Natural killer cell (primary cell): ENCODE measurements around the gene PRKCQ. TPM values are rescaled to one million over a fixed set of nuclear protein-coding genes. Genes with fewer than 3 reads are reported as not detected.

Source experiments
- ATAC-seq, 3 donors: fragments of 150-1000 bp in 2 of 3; fragments of 200-7000 bp in 1 of 3; cut with Tn5 transposase; 1 replicate in 1 of 3; 2 replicates in 2 of 3; pipeline ENCODE4 v1.10.0; 2021; ENCODE audit warnings: mild to moderate bottlenecking in 2 of 3, moderate library complexity in 2 of 3
- DNase-seq, 2 donors: peaks; one replicate each; pipeline versions ENCODE4 v3.0.0 to v3.0.0-alpha.2; 2013 to 2021; ENCODE audit warnings: mixed read lengths in 1 of 2
- H3K27ac ChIP-seq: one replicate; pipeline ENCODE4 v1.5.1; 2013; ENCODE audit warnings: mild to moderate bottlenecking, low read length
- H3K27me3 ChIP-seq: one replicate; pipeline ENCODE4 v1.6.1; 2013; ENCODE audit warnings: low read length; ENCODE audit not compliant: control insufficient read depth, insufficient read depth
- H3K36me3 ChIP-seq: one replicate; pipeline ENCODE4 v1.6.1; 2013; ENCODE audit warnings: low read length; ENCODE audit not compliant: control insufficient read depth, insufficient read depth
- H3K4me1 ChIP-seq: one replicate; pipeline ENCODE4 v1.6.1; 2013; ENCODE audit warnings: low read length; ENCODE audit not compliant: control insufficient read depth, insufficient read depth
- H3K4me3 ChIP-seq: one replicate; pipeline ENCODE4 v1.5.1; 2013; ENCODE audit warnings: low read length
- H3K9me3 ChIP-seq: one replicate; pipeline ENCODE4 v1.6.1; 2013; ENCODE audit warnings: low read length; ENCODE audit not compliant: control insufficient read depth, insufficient read depth
- H3K27ac Mint-ChIP-seq, 2 donors: one replicate each; pipeline ENCODE4 v1.8.0; 2022; ENCODE audit warnings: mild to moderate bottlenecking in 2 of 2, mixed read lengths in 2 of 2, moderate library complexity in 1 of 2
- H3K27me3 Mint-ChIP-seq, 2 donors: one replicate each; pipeline ENCODE4 v1.8.0; 2022; ENCODE audit warnings: low read depth in 2 of 2, mixed read lengths in 2 of 2
- H3K36me3 Mint-ChIP-seq: one replicate; pipeline ENCODE4 v1.8.0; 2022; ENCODE audit warnings: mixed read lengths
- H3K4me1 Mint-ChIP-seq, 2 donors: one replicate each; pipeline ENCODE4 v1.8.0; 2022; ENCODE audit warnings: mixed read lengths in 2 of 2
- H3K4me3 Mint-ChIP-seq: one replicate; pipeline ENCODE4 v1.8.0; 2022; ENCODE audit warnings: mild to moderate bottlenecking, moderate library complexity, mixed read lengths
- H3K9me3 Mint-ChIP-seq, 2 donors: one replicate each; pipeline ENCODE4 v1.8.0; 2022; ENCODE audit warnings: mixed read lengths in 2 of 2
- WGBS: methylation state at CpG from one replicate; pipeline ENCODE4 v1.1.7; 2013; ENCODE audit warnings: missing lambda C conversion rate; ENCODE audit not compliant: insufficient coverage; 5-methylcytosine and 5-hydroxymethylcytosine counted together
- intact Hi-C: fragments of 100-400 bp; cut with micrococcal nuclease; formaldehyde crosslinking; loops from one replicate; pipeline ENCODE4 v1.14.2; 2022
- total RNA-seq, 4 donors: library from RNA; stranded (reverse); fragments of 120-200 nt in 1 of 4; gene quantifications; one replicate each; pipeline versions ENCODE4 v1.2.3 to v1.2.4, GENCODE V29; 2013 to 2022
- TF ChIP-seq, protein P1 (sequence below): fragments of 200-600 bp; IDR thresholded peaks from one replicate; pipeline ENCODE4 v1.8.0; 2022; ENCODE audit warnings: antibody characterized with exemption

The PRKCQ gene
- total RNA-seq, 3 donors from 2014 or later (not counting 1 experiment from before 2014, with no cell fraction given), result 46.5 to 69.5 (median 61.3) TPM

DNA sequence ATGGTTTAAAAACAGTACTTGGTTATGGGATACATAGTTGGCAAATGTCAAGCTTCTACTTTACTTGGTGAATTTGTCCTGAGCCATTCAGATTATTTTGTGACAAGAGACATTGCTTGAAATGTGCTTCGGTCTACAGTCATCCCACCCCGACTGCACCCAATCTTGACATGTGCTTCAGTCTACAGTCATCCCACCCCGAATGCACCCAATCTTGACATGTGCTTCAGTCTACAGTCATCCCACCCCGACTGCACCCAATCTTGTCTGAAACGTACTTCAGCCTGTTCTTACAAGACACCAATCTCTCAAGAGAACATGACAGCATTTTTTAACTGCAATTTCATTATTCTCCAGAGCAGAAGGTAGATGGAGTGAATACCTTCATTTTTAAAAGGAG is 47.8 kb downstream of the PRKCQ start:
- intact Hi-C loops, result no loop called here
- H3K27ac ChIP-seq, result no peak overlapping the region
- DNase-seq (no peak), ATAC-seq (no peak)
- H3K4me3 ChIP-seq, result no peak overlapping the region
- 93% methylated on average over 5 of the region's 5 CpGs for WGBS
- peaks cover 75 to 79% of the 10 kb centered on the region in 2 donors for H3K4me1 Mint-ChIP-seq
- H3K9me3 Mint-ChIP-seq, result no peaks in the 10 kb centered on the region
- H3K9me3 ChIP-seq, result no peaks in the 10 kb centered on the region
- TF ChIP-seq, protein P1, sequence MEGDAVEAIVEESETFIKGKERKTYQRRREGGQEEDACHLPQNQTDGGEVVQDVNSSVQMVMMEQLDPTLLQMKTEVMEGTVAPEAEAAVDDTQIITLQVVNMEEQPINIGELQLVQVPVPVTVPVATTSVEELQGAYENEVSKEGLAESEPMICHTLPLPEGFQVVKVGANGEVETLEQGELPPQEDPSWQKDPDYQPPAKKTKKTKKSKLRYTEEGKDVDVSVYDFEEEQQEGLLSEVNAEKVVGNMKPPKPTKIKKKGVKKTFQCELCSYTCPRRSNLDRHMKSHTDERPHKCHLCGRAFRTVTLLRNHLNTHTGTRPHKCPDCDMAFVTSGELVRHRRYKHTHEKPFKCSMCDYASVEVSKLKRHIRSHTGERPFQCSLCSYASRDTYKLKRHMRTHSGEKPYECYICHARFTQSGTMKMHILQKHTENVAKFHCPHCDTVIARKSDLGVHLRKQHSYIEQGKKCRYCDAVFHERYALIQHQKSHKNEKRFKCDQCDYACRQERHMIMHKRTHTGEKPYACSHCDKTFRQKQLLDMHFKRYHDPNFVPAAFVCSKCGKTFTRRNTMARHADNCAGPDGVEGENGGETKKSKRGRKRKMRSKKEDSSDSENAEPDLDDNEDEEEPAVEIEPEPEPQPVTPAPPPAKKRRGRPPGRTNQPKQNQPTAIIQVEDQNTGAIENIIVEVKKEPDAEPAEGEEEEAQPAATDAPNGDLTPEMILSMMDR, result no peak
- H3K27ac Mint-ChIP-seq, result peak overlapping the region; percentile 98
- peaks cover 2% of the 10 kb centered on the region for H3K36me3 ChIP-seq
- H3K4me3 Mint-ChIP-seq, result no peak overlapping the region
- H3K36me3 Mint-ChIP-seq, result no peaks in the 10 kb centered on the region
- H3K27me3 ChIP-seq, result no peaks in the 10 kb centered on the region
- no peaks in the 10 kb centered on the region for H3K27me3 Mint-ChIP-seq
- H3K4me1 ChIP-seq, result peaks cover 48% of the 10 kb centered on the region

DNA sequence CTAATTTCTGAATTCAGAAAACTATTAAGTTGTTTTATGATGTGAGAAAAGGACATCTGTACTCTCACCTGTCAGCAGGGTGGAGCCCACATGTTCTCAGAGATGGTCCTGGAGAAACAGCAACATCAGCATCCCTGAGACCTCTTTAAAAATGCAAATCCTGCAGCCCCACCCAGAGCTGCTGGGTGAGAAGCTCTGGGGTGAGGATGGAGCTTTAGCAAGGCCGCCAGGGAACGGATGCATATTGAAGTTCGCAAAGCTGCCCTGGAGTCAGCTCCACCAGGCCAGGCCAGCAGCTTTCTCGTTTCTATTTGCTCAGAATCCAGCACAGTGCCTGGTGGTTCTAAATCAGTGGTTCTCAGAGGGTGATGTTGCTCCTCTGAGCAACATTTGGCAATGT is 49.1 kb downstream of the PRKCQ start:
- peaks cover 1% of the 10 kb centered on the region for H3K36me3 ChIP-seq
- no peak overlapping the region for H3K4me3 ChIP-seq
- Mint-ChIP-seq H3K36me3 (peaks cover 5% of the 10 kb centered on the region), H3K27ac (peak overlapping the region; percentile 98), H3K27me3 (no peaks in the 10 kb centered on the region), H3K4me1 (peaks cover 75 to 88% of the 10 kb centered on the region in 2 donors), H3K9me3 (no peaks in the 10 kb centered on the region), H3K4me3 (peak overlapping the region; percentile 96)
- ATAC-seq (peak in 2 of 3 donors; percentile 7 to 21), DNase-seq (peak in 1 of 2 donors; percentile 48)
- intact Hi-C loops, result loop anchor here (1.0 to 2.0 kb wide), 3 partner anchors 28 to 57 kb away; no protein-coding TSS in a partner anchor
- WGBS, result 66% methylated on average over 4 of the region's 4 CpGs
- no peaks in the 10 kb centered on the region for H3K27me3 ChIP-seq
- peaks cover 47% of the 10 kb centered on the region for H3K4me1 ChIP-seq
- H3K27ac ChIP-seq, result peak overlapping the region; percentile 89
- TF ChIP-seq, protein P1, result no peak
- H3K9me3 ChIP-seq, result no peaks in the 10 kb centered on the region

DNA sequence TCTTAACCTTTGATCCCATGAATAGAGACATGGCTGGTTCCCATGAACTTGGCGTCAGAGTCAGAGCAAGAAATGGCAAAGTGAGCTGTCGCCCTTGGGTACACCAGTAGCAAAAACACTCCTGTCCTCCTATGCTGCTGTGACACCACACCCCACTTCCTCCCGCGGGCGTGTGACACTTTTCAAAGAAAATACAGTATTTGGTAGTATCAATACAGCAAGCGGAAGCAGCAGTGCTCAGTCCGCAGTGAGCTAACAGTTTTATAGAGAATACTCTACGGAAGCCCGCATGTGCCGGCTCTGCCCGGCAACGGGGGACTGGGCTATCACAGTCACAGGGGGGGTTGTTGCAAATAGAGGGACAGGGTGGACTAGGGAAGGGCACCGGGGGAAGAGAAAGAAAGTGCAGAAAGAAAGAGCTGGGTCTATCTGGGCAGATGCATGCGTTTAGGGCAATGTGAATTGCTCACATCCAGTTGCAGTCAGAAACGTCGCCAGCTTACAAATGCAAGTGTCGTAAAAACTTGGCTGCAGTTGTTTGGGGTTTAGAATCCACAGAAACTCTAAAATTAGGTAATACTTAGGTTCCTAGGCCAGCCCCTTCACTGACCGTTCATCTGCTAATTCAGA is 49.8 kb downstream of the PRKCQ start:
- DNase-seq (peak; percentile 69 to 88), ATAC-seq (peak; percentile 87 to 93 (median 90))
- intact Hi-C loops, result loop anchor here (1.0 to 2.0 kb wide), 3 partner anchors 28 to 56 kb away; no protein-coding TSS in a partner anchor
- Histone ChIP-seq H3K27ac (peak overlapping the region; percentile 89), H3K27me3 (no peaks in the 10 kb centered on the region), H3K36me3 (peaks cover 6% of the 10 kb centered on the region), H3K4me1 (peaks cover 47% of the 10 kb centered on the region), H3K9me3 (no peaks in the 10 kb centered on the region), H3K4me3 (peak overlapping the region; percentile 11)
- peak overlapping the region; percentile 98 for H3K27ac Mint-ChIP-seq
- peaks cover 10% of the 10 kb centered on the region for H3K36me3 Mint-ChIP-seq
- TF ChIP-seq, protein P1, result no peak
- peak overlapping the region; percentile 96 for H3K4me3 Mint-ChIP-seq
- WGBS, result 49% methylated on average over 18 of the region's 18 CpGs
- H3K4me1 Mint-ChIP-seq, result peaks cover 75 to 88% of the 10 kb centered on the region in 2 donors
- no peaks in the 10 kb centered on the region for H3K27me3 Mint-ChIP-seq
- H3K9me3 Mint-ChIP-seq, result no peaks in the 10 kb centered on the region
